Measurements from ENCODE around the gene CNMD.
"Not testable (repeated sequence)": the region's sequence is repeated elsewhere in the genome, so short reads cannot be mapped to it uniquely, and the experiment has no call there.

CNMD gene

GRCh38 chr13:52744842-52745375 is 5.3 kb upstream of the CNMD start:
- no peak for DNase-seq (ENCODE audit: low read depth)

GRCh38 chr13:52743988-52744387 is 4.4 kb upstream of the CNMD start:
- DNase-seq (ENCODE audit: low read depth): no peak

DNA sequence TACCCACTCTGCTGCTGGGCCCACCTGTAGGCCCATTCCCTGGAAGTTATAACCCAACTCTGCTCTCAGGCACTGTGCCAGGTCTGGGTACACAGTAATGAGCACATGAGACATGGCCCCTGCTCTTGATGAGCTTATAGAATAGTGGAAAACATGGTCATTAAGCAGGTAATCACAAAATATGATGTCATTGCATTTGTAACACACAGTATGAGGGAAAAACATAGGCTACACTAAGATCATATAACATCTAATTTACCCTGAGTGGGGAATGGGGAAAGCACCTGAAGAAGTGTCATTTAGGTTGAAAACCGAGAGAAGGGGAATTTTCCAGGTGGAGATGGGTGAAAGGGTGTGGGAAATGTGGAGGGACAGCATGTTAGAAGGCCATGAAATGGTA is 3.9 kb upstream of the CNMD start:
- no peak for DNase-seq (ENCODE audit: low read depth)

DNA sequence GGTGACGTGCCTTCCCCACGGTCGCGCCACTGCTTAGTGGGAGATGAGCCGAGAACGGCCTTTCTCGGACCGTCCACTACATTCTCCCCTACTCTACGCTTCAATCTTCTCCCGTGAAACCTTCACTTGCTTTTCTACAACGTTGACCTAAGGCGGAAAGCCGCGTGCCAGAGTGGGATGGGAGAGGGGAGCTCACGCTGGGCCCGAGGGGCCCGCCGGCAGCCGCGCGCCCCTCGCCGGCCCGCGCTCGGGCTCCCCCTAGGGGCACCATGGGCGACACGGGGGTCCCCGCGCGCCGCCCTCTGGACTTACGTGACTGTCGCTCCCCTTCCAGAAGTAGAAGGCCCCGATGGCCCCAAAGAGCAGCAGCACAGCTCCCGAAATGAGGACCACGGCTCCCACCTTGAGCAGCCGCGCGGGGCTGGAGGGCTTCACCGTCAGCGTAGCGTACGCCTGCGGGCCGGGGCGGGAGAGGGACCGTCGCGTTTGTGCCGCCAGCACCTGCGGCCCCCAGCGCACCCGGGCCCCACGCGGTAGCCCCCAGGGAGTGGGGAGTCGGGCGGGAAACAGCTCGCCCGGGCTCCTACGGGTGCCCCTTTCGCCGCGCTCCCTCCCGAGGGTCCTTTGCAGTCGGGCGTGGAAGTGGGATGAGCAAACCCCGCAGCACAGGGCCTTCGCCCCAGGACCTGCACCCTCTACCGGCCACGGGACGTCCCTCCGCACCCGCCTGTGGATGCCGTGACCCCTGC is 727 bp downstream of the CNMD start:
- DNase-seq (ENCODE audit: low read depth): peak; percentile 12

DNA sequence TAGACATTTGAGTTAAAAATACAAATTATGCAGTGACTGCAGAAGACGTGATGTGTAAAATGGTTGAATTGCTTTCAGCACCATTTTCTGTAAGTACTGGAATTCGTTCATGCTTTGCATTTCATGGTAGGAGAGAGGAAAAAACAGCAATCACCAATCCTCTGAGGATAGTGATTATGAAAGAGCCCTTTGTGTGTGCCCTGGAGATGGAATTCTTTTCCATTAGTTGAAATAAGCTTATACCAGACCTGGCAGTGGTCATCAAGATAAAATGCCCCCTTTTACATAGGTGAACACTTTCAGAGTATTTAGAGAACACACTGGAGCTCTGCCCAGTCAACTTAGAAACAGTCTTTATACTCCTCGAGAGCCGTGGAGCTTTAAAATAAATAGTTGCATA is 1.7 kb downstream of the CNMD start:
- no peak for DNase-seq (ENCODE audit: low read depth)

- no peak for DNase-seq (ENCODE audit: low read depth)
These were observed 2.2 kb downstream of the CNMD start for GRCh38 chr13:52737451-52737850.

DNA sequence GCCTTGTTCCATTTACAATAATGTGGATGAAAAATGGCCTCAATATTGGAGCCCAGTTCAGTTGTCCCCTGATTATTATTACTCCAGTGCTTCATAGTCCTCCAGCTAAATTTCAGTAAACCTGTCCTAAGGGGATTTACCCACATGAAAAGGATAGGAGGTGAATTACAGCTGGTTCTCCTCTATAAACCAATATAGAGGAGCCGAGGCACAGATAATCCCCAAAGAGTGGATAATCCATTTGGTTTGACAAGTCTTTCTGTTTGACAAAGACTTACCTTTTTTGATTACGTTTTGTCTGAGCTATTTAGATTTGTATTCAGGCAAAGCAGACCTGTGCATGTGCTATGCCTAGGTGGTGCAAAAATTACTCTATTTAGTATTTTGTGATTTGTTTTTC is 2.7 kb downstream of the CNMD start:
- DNase-seq (ENCODE audit: low read depth): no peak

- no peak for DNase-seq (ENCODE audit: low read depth)
These were observed 5.5 kb downstream of the CNMD start for GRCh38 chr13:52734075-52734623.

DNA sequence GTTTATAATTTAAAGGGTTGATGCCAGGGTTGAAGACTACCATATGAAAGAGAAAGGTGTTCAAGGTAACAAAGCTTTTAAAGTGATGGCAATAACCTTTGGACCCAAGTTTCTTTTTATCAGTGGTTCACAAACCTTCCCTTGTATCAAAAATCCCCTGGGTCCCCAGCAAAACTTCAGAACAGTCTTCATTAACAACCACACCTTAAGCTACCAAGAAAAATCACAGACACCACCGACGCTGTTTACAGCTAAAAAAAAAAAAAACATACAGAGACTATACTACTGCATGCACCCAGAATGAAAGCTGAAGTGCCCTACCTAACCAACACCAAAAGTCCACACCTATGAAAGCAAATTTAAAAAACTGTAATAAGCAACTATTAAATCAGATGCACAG is 13.4 kb downstream of the CNMD start:
- no peak for DNase-seq (ENCODE audit: low read depth)

DNA sequence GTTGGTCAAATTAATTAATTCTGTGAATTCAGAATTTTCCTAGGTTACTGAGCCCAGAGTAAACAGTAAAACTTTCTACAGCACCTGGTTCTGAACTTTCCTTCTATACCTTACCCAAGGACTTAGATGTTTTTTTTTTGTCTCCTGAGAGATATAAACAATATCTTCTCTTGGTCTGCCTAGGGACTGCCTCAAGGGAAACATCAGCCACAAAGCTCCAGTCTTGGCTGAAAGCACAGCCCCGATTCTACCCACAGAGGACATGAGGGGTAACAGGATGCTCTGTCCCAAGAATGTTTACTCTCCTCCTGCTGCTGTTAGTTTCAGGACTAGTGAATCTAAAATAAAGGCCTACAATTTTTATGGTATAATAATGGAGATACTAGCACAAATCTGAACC is 14.3 kb downstream of the CNMD start:
- DNase-seq (ENCODE audit: low read depth): no peak

DNA sequence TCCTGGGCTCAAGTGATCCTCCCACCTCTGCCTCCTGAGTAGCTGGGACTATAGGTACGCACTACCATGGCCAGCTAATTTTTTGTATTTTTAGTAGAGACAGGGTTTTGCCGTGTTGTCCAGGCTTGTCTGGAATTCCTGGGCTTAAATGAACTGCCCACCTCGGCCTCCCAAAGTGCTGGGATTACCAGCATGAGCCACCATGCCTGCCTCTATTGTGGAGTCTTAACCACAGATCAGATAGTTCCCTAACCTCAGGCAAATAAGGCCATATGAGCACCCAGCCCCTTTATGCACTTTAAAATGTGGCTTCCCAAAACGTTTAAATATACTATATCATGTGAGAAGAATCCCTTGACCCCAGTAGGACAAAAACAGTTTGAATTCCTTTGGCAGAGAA is 16.4 kb downstream of the CNMD start:
- no peak for DNase-seq (ENCODE audit: low read depth)

DNA sequence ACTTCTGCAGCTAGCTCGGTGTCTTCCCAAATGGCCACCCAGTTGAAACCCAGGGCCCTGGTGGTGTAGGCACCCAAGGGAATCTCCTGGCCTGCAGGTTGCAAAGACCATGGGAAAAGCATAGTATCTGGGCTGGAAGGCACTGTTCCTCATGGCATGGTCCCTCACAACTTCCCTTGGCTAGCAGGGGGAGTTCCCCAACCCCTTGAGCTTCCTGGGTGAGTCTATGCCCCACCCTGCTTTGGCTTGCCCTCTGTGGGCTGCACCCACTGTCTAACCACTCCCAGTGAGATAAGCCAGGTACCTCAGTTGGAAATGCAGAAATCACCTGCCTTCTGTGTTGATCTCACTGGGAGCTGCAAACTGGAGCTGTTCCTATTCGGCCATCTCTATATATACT is 18.3 kb downstream of the CNMD start:
- DNase-seq (ENCODE audit: low read depth): not testable (repeated sequence)

GRCh38 chr13:52720904-52721303 is 18.7 kb downstream of the CNMD start:
- DNase-seq (ENCODE audit: low read depth): not testable (repeated sequence)

GRCh38 chr13:52713894-52714293 is 25.7 kb downstream of the CNMD start:
- DNase-seq (ENCODE audit: low read depth): no peak

DNA sequence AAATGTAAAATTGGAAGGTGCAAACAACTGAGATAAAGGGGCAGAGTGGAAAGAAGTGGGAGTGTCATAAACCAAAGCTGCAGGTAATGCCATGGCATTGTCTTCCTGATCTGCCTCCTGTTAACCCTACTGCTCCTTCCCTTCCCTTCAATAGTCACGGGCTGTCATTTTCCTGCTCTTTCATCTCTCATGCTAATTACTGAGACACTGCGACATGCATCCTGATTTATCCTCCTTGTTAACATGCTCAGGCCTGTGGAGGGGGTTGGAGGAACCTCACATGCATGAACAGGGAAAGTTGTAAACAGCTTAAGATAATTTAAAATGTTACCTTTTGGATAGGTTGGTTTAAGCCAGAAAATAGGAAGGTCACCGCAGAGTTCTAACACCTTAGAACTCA is 27.2 kb downstream of the CNMD start:
- no peak for DNase-seq (ENCODE audit: low read depth)

GRCh38 chr13:52711286-52711685 is 28.3 kb downstream of the CNMD start:
- DNase-seq (ENCODE audit: low read depth): no peak

DNA sequence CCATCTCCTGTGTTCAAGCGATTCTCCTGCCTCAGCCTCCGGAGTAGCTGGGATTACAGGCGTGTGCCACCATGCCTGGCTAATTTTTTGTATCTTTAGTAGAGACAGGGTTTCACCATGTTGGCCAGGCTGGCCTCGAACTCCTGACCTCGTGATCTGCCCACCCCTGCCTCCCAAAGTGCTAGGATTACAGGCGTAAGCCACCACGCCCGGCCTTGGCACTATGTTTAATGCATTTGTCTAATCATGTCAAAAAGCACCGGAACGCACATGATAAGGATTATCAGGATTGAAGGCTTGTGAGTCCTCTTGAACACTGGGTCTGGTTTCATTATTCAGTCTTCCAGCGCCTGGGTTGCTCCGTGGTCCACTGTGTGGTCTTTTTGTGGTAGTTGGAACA is 31.4 kb downstream of the CNMD start:
- not testable (repeated sequence) for DNase-seq (ENCODE audit: low read depth)

- no peak for DNase-seq (ENCODE audit: low read depth)
These were observed 32.2 kb downstream of the CNMD start for GRCh38 chr13:52707375-52707774.

- DNase-seq (ENCODE audit: low read depth): no peak
These were observed 33.5 kb downstream of the CNMD start for GRCh38 chr13:52706081-52706480.

DNA sequence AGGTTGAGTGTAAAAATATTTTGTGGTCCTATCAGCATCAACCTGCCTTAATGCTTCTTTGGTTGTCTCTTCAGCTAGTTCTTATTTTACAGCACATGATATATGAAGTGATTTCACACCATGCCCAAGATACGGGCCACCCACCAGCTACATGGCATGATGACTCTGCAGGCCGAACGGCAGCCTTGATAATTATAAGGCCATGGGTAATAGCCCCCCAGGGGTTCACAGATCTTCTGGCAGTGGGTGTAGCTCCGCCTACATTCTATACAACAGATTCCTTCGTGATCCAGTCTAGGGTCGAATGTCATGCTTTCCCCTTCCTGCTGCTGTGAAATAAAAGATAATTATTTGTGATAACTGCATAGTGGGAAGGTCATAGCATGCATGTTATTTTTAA is 36.1 kb downstream of the CNMD start:
- DNase-seq (ENCODE audit: low read depth): no peak

DNA sequence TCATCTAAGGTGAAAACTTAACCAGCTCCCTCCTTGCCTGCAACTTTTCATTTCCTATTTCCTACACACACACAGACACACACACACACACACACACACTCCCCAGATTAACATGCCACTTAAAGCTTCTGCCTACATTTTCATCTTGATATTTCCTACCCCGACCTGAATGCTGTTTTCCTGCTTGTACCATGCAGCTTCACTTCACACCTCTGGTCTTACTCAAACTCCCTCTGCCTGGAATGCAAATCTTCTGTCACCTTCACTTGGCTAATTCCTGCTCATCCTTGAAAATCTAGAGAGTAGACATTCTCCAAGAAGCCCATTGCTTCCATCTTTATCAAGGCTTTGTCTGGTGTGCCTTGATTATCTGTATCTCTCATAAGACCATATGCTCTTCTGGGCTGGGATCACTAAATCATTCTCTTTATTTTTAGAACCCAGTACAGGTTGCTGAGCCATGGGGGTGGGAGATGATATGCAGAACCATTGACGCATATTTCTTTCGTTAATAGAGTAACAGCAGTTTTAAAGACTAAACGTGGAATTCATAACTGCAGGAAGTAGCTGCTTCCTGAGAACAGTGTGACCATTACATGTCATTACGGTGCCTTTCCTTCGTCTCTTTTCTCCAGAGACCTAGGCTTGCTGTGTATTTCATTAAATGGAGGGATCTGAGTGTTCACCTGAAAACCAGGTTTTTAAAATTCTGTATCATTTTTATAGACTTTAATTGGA is 37.7 kb downstream of the CNMD start:
- no peak for DNase-seq (ENCODE audit: low read depth)

DNA sequence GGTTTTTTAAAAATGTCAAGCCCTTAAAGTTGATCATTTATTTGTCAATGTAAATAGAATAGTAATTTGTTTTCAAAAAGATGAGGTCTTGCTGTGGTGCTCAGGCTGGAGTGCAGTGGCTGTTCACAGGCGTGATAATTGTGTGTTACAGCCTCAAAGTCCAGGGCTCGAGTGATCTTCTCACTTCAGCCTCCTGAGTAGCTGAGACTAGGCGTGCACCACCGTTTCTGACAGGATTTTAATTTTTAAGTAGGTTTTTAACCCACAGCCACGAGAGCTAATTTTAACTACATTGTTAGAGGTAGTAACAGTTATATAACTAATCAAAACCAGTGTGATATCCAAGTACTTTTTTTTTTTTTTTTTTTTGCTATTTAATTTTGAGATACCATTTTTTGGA is 43.1 kb downstream of the CNMD start:
- no peak for DNase-seq (ENCODE audit: low read depth)

DNA sequence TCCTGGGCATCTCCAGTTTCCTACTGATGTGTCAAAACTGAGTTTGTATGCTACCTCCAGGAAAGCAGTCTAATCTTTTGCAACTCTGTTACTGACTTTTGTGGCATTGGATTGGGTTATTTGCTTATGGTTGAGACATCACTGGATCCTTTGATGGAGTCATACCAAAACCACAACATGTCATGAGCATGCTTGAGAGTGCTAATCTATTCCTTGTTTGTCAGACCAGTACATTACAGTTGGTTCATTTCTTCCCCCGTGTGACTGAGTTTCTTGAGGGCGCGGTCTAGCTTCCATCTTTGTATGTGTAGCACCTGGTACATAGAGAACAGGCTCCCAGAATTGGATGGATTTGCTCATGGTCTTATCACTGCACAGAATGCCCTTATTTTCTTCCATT is 43.8 kb downstream of the CNMD start:
- no peak for DNase-seq (ENCODE audit: low read depth)

All from activated T-cell treated with anti-CD3 and anti-CD28 coated beads for 1 hour (primary cell).